GM10248 (cell line): ENCODE data around the gene APLN.

Experiments used
- CTCF ChIA-PET: fragments of 300-600 bp; sonication (Branson Sonifier 250); formaldehyde crosslinking; extraction: SDS; loops from one replicate; lab custom pipeline; 2021; ENCODE audit warnings: antibody characterized with exemption; lab: Yijun Ruan, JAX
- POLR2A ChIA-PET: fragments of 350-650 bp; sonication (Branson Sonifier 250); formaldehyde crosslinking; extraction: SDS; loops from one replicate; lab custom pipeline; 2020; ENCODE audit warnings: antibody characterized with exemption; lab: Yijun Ruan, JAX
- DNase-seq: peaks from one replicate; pipeline ENCODE4 v3.0.0; 2012; ENCODE audit errors: extremely low spot score
- TF ChIP-seq, protein P1 (sequence below): IDR thresholded peaks from 2 replicates; pipeline ENCODE4 v1.5.1; 2012; ENCODE audit warnings: mild to moderate bottlenecking, low read depth; ENCODE audit errors: extremely low read depth, missing control alignments, control extremely low read depth

APLN gene

DNA sequence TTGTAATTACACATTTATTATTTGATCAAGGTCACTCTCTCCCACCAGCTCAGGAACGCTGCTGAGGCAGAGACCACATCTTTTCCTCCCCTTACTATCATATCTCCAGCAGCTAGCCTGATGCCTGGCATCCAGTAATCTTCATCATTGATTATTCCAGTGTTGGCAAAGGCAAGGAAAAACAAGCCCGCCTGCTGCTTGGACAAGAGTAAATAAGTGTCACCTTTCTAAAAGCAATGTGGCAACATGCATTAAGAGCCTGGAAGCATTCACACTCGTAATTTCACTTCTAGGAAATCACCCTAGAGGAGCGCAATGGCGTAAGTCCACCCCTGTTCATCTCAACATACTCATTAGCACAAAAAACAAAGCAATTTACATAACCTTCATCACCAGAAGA, 54.8 kb downstream of the APLN start:
- TF ChIP-seq, protein P1, sequence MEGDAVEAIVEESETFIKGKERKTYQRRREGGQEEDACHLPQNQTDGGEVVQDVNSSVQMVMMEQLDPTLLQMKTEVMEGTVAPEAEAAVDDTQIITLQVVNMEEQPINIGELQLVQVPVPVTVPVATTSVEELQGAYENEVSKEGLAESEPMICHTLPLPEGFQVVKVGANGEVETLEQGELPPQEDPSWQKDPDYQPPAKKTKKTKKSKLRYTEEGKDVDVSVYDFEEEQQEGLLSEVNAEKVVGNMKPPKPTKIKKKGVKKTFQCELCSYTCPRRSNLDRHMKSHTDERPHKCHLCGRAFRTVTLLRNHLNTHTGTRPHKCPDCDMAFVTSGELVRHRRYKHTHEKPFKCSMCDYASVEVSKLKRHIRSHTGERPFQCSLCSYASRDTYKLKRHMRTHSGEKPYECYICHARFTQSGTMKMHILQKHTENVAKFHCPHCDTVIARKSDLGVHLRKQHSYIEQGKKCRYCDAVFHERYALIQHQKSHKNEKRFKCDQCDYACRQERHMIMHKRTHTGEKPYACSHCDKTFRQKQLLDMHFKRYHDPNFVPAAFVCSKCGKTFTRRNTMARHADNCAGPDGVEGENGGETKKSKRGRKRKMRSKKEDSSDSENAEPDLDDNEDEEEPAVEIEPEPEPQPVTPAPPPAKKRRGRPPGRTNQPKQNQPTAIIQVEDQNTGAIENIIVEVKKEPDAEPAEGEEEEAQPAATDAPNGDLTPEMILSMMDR: no peak
- CTCF ChIA-PET: interaction anchor here (1.0 to 2.8 kb wide), 5 partner anchors 8 to 461 kb away, joined by 3 to 16 read pairs (median 5); no protein-coding TSS in a partner anchor

DNA sequence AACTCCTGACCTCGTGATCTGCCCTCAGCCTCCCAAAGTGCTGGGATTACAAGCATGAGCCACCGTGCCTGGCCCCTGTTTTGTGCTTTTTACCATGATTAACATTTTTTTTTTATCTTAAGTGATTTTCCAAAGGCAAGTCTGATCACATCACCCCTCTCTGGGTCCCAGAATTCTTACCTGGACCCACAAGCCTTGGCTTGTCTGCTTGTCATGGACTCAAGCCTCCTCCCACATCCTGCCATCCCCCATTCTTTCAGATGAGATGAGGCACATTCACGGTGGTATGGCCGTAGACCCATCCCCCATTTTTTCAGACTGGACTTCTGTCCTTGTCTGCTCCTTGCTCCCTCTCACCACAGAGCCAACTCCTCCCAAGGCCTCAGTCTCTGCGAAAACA, 55.3 kb downstream of the APLN start:
- ChIA-PET POLR2A (no interaction called here), CTCF (interaction anchor here (1.0 to 2.0 kb wide), 3 partner anchors 9 to 461 kb away, joined by 3 to 6 read pairs (median 4); no protein-coding TSS in a partner anchor)
- TF ChIP-seq, protein P1: no peak
- no peak for DNase-seq

More for the DNA sequence above, 54.8 kb downstream of the APLN start:
- DNase-seq: no peak
- POLR2A ChIA-PET: no interaction called here

DNA sequence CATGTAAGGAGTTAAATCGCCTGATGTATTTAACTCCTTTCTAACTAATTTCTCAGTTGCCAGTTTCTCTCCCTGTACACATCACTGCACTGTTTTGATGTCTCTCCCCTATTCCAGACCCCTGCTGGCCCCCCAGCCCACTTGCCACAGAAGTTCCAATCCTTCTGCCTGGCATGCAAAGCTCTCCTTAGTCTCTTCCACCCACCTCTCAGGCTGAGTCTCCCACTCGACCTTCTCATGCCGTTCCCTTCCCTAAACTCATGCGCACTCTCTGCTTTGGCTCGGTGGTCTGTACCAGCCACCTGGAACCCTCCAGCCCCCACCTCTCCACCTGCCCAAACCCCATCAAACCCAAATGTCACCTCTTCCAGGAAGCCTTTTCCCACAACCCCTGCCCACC, 56.9 kb downstream of the APLN start:
- DNase-seq: no peak
- TF ChIP-seq, protein P1: no peak
- CTCF ChIA-PET: no interaction called here
- POLR2A ChIA-PET: no interaction called here

DNA sequence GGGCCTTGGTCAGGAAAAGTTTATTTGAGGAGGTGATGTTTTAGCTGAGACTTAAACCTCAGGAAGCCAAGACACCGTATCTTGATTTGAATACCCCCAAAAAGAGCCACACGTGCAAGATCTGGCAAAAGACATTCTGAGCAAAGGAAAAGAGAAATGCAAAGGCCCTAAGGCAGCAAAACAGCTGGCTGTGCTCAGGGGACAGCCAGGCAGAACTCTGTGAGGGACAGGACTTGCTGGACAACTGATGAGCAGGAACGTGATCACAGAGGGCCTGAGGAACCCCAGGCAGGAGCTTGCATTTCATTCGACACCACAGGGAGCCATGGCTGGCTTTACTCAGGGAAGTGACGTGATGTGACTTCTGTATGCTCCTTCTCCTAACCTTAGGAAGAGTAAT, 58.7 kb downstream of the APLN start:
- ChIA-PET CTCF (interaction anchor here (1.4 to 2.6 kb wide), 2 partner anchors 9 to 465 kb away, joined by 3 to 11 read pairs; no protein-coding TSS in a partner anchor), POLR2A (no interaction called here)
- DNase-seq: no peak
- TF ChIP-seq, protein P1: no peak
